Neural progenitor cell (in vitro differentiated cells): ENCODE data around the gene PTOV1. TPM values are rescaled to one million over a fixed set of nuclear protein-coding genes. Genes with fewer than 3 reads are reported as not detected.
A peak's percentile ranks its signal among the peaks of the same experiment; 100 is the strongest.

Experiments used
- DNase-seq: peaks from one replicate; pipeline ENCODE4 v3.0.0-alpha.2; 2016; ENCODE audit warnings: low spot score
- H2AFZ ChIP-seq: fragments of 200-600 bp; sonication (generic); replicated peaks from 2 replicates; pipeline ENCODE4 v1.6.1; 2016; ENCODE audit warnings: antibody characterized with exemption
- H3F3A ChIP-seq: fragments of 200-600 bp; sonication (generic); 2 replicates; pipeline ENCODE4 v1.6.1; 2016; ENCODE audit warnings: antibody characterized with exemption, low read depth
- H3K27ac ChIP-seq: fragments of 200-600 bp; sonication (generic); 2 replicates; pipeline ENCODE4 v1.5.1; 2016; ENCODE audit warnings: mild to moderate bottlenecking
- H3K27me3 ChIP-seq: fragments of 200-600 bp; sonication (generic); 2 replicates; pipeline ENCODE4 v1.6.1; 2016; ENCODE audit warnings: mild to moderate bottlenecking, moderate library complexity
- H3K36me3 ChIP-seq: fragments of 200-600 bp; sonication (generic); 2 replicates; pipeline ENCODE4 v1.5.1; 2016
- H3K4me1 ChIP-seq: fragments of 200-600 bp; sonication (generic); 2 replicates; pipeline ENCODE4 v1.6.1; 2016; ENCODE audit warnings: mixed run types
- H3K4me2 ChIP-seq: fragments of 200-600 bp; sonication (generic); 2 replicates; pipeline ENCODE4 v1.6.1; 2016
- H3K4me3 ChIP-seq: fragments of 200-600 bp; sonication (generic); 2 replicates; pipeline ENCODE4 v1.5.1; 2016
- H3K79me2 ChIP-seq: fragments of 200-600 bp; sonication (generic); 2 replicates; pipeline ENCODE4 v1.6.1; 2016; ENCODE audit warnings: low read depth
- H3K9ac ChIP-seq: fragments of 200-600 bp; sonication (generic); 2 replicates; pipeline ENCODE4 v1.6.1; 2016
- H3K9me3 ChIP-seq: fragments of 200-600 bp; sonication (generic); 2 replicates; pipeline ENCODE4 v1.5.1; 2016; ENCODE audit warnings: low read depth
- H4K20me1 ChIP-seq: fragments of 200-600 bp; sonication (generic); 2 replicates; pipeline ENCODE4 v1.6.1; 2016; ENCODE audit warnings: low read depth
- H3K27ac Mint-ChIP-seq: 3 replicates; pipeline ENCODE4 v1.8.0; 2021; ENCODE audit warnings: mixed read lengths
- H3K27me3 Mint-ChIP-seq: 2 replicates; pipeline ENCODE4 v1.8.0; 2022; ENCODE audit warnings: low read depth, mild to moderate bottlenecking, inconsistent platforms, moderate library complexity, mixed read lengths; ENCODE audit not compliant: insufficient read depth
- H3K36me3 Mint-ChIP-seq: 3 replicates; pipeline ENCODE4 v1.8.0; 2021; ENCODE audit warnings: mixed read lengths
- H3K4me1 Mint-ChIP-seq: 3 replicates; pipeline ENCODE4 v1.8.0; 2021; ENCODE audit warnings: mixed read lengths
- H3K4me3 Mint-ChIP-seq: 3 replicates; pipeline ENCODE4 v1.8.0; 2021; ENCODE audit warnings: mild to moderate bottlenecking, moderate library complexity, mixed read lengths
- H3K9me3 Mint-ChIP-seq: 3 replicates; pipeline ENCODE4 v1.8.0; 2020; ENCODE audit warnings: mixed read lengths
- CTCF ChIP-seq: fragments of 200-600 bp; sonication (generic); IDR thresholded peaks from 2 replicates; pipeline ENCODE4 v1.5.1; 2017; ENCODE audit warnings: antibody characterized with exemption, mild to moderate bottlenecking
- EZH2 ChIP-seq: fragments of 200-600 bp; sonication (generic); IDR thresholded peaks from 2 replicates; pipeline ENCODE4 v1.6.1; 2017; ENCODE audit warnings: antibody characterized with exemption, mild to moderate bottlenecking, moderate library complexity
- EZH2phosphoT487 ChIP-seq: fragments of 200-600 bp; sonication (generic); IDR thresholded peaks from 2 replicates; pipeline ENCODE4 v1.6.1; 2017; ENCODE audit warnings: antibody characterized with exemption
- total RNA-seq: library from RNA; depleted of rRNA; stranded (reverse); fragments of >200 nt; gene quantifications from 2 replicates; pipeline ENCODE4 v1.2.3, GENCODE V29; 2015; ENCODE audit warnings: low replicate concordance

Gene PTOV1
- total RNA-seq, 1 donor from 2014 or later: 63.5 TPM

GRCh38 chr19:49839713-49840112 is 11.2 kb upstream of the PTOV1 start:
- Mint-ChIP-seq H3K36me3 (peaks cover 40% of the 10 kb centered on the region), H3K27me3 (no peaks in the 10 kb centered on the region), H3K4me3 (no peak overlapping the region), H3K27ac (no peak overlapping the region), H3K4me1 (peaks cover 2% of the 10 kb centered on the region), H3K9me3 (no peaks in the 10 kb centered on the region)
- Histone ChIP-seq H3K9me3 (no peaks in the 10 kb centered on the region), H3K4me2 (no peak overlapping the region), H3K79me2 (no peaks in the 10 kb centered on the region), H2AFZ (no peak overlapping the region), H3K9ac (peak overlapping the region; percentile 39), H3K4me1 (no peaks in the 10 kb centered on the region), H3F3A (peaks cover 5% of the 10 kb centered on the region), H4K20me1 (no peaks in the 10 kb centered on the region), H3K4me3 (no peak overlapping the region), H3K27me3 (no peaks in the 10 kb centered on the region), H3K27ac (no peak overlapping the region), H3K36me3 (no peaks in the 10 kb centered on the region)
- no peak for DNase-seq
- no peak for TF ChIP-seq EZH2
- TF ChIP-seq EZH2phosphoT487: no peak
- no peak for TF ChIP-seq CTCF

- Mint-ChIP-seq H3K27me3 (no peaks in the 10 kb centered on the region), H3K9me3 (no peaks in the 10 kb centered on the region), H3K4me3 (no peak overlapping the region), H3K27ac (peak overlapping the region; percentile 44), H3K36me3 (peaks cover 35% of the 10 kb centered on the region), H3K4me1 (peaks cover 2% of the 10 kb centered on the region)
- Histone ChIP-seq H3F3A (peaks cover 6% of the 10 kb centered on the region), H3K4me3 (no peak overlapping the region), H3K4me2 (no peak overlapping the region), H4K20me1 (no peaks in the 10 kb centered on the region), H2AFZ (no peak overlapping the region), H3K36me3 (no peaks in the 10 kb centered on the region), H3K27ac (no peak overlapping the region), H3K27me3 (no peaks in the 10 kb centered on the region), H3K79me2 (no peaks in the 10 kb centered on the region), H3K4me1 (no peaks in the 10 kb centered on the region), H3K9ac (no peak overlapping the region), H3K9me3 (no peaks in the 10 kb centered on the region)
- TF ChIP-seq CTCF (no peak), EZH2phosphoT487 (no peak), EZH2 (no peak)
- DNase-seq: no peak
Observed at GRCh38 chr19:49840321-49840720, 10.6 kb upstream of the PTOV1 start.

GRCh38 chr19:49840736-49841249 is 10.2 kb upstream of the PTOV1 start:
- Mint-ChIP-seq H3K4me3 (no peak overlapping the region), H3K27me3 (no peaks in the 10 kb centered on the region), H3K36me3 (peaks cover 35% of the 10 kb centered on the region), H3K27ac (peak overlapping the region; percentile 44), H3K4me1 (peaks cover 2% of the 10 kb centered on the region), H3K9me3 (no peaks in the 10 kb centered on the region)
- Histone ChIP-seq H3K4me1 (no peaks in the 10 kb centered on the region), H3K27ac (no peak overlapping the region), H3K4me3 (no peak overlapping the region), H3F3A (peaks cover 10% of the 10 kb centered on the region), H3K9ac (no peak overlapping the region), H3K36me3 (no peaks in the 10 kb centered on the region), H3K9me3 (no peaks in the 10 kb centered on the region), H3K79me2 (no peaks in the 10 kb centered on the region), H4K20me1 (no peaks in the 10 kb centered on the region), H2AFZ (no peak overlapping the region), H3K27me3 (no peaks in the 10 kb centered on the region), H3K4me2 (no peak overlapping the region)
- TF ChIP-seq EZH2: no peak
- TF ChIP-seq CTCF: no peak
- no peak for TF ChIP-seq EZH2phosphoT487
- no peak for DNase-seq
